ENCODE results near the gene CDC42BPB. TPM values are rescaled to one million over a fixed set of nuclear protein-coding genes. Genes with fewer than 3 reads are reported as not detected.

CDC42BPB gene
- total RNA-seq, 1 donor from 2014 or later, result 103 TPM

DNA sequence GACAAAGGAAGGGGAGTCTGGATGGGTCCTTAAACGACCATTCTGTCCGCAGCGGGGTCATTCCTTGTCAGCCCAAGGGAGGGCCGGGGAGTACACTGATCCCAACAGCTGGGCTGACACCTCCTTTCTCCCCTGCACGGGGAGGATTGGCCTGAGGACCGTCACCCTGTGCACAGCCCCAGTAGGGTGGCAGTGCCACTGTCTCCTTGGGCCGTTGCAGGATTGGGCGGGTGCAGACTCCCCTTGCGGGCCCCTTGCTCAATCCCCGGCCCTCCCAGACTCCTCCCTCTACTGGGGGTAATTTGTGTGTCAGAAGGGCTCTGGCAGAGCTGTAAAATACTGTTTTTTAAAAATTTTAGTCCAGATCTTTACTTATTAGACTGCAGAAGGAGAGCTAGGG is 147.4 kb downstream of the CDC42BPB start:
- no peak for DNase-seq (ENCODE audit: low spot score in 2 of 2, unreplicated experiment in 2 of 2)
- no peak overlapping the region for H3K4me3 Mint-ChIP-seq
- H3K27ac Mint-ChIP-seq, result no peak overlapping the region

DNA sequence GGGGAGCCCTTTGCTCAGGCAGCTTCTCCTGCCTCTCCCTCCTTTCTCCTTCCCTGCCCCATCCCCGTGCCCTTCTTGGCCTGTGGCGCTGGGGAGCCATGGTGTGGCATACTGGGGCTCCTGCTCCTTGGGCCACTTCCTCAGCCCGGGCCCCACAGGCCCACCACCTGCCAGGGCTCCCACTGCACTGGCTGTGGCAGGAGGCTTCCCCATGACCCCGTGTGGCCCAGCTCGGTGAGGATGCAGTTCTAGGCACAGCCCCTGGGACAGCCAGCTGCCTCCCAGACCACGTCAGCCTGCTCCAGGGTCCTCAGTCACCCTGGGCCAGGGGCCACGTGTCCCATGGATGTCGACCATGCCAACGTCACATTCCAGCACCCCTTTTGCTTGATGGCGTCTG is 147.9 kb downstream of the CDC42BPB start:
- no peaks in the 10 kb centered on the region for H3K27me3 Mint-ChIP-seq (ENCODE audit: low read depth)

More for the DNA sequence above, 147.4 kb downstream of the CDC42BPB start:
- Mint-ChIP-seq H3K36me3 (peaks cover 21% of the 10 kb centered on the region), H3K27me3 (ENCODE audit: low read depth) (no peaks in the 10 kb centered on the region), H3K4me1 (no peaks in the 10 kb centered on the region), H3K9me3 (no peaks in the 10 kb centered on the region)
- TF ChIP-seq, protein P1, sequence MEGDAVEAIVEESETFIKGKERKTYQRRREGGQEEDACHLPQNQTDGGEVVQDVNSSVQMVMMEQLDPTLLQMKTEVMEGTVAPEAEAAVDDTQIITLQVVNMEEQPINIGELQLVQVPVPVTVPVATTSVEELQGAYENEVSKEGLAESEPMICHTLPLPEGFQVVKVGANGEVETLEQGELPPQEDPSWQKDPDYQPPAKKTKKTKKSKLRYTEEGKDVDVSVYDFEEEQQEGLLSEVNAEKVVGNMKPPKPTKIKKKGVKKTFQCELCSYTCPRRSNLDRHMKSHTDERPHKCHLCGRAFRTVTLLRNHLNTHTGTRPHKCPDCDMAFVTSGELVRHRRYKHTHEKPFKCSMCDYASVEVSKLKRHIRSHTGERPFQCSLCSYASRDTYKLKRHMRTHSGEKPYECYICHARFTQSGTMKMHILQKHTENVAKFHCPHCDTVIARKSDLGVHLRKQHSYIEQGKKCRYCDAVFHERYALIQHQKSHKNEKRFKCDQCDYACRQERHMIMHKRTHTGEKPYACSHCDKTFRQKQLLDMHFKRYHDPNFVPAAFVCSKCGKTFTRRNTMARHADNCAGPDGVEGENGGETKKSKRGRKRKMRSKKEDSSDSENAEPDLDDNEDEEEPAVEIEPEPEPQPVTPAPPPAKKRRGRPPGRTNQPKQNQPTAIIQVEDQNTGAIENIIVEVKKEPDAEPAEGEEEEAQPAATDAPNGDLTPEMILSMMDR (IDR thresholded peaks at IDR 0.05; ENCODE audit: unreplicated experiment), result no peak

DNA sequence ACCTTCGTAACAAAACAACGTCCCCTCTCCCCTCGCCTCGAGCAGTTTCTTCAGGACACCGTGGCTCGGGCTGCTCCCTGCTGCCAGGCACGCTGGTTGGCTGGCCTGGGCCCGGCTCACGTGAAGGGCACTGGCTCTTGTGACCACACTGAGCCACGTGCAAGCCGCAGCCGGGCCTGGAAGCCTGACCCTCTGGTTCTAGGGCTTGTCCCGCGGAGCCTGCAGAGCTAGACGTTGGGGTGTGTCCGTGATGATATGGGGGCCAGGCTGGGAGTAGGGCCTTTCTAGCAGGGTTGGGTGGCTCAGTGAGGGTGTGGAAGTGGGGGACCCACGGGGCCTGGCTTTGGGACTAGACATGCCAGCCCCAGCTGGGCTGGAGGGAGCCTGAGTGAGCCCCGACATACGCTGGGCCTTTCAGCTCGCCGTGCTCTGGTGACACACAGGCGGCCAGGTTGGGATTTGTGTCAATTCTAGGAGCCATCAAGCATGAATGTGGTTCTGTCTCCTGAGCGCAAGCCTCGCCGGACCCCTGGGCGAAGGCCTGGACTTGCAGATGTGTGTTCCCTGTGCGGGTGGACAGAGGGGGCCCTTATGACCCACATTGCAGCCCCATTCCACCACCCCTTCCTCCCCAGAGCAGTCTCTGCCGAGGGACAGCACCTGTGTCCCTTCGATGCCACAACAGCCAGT is 148.4 kb downstream of the CDC42BPB start:
- Mint-ChIP-seq H3K27ac (no peak overlapping the region), H3K36me3 (peaks cover 21% of the 10 kb centered on the region), H3K27me3 (ENCODE audit: low read depth) (no peaks in the 10 kb centered on the region), H3K4me3 (no peak overlapping the region), H3K4me1 (no peaks in the 10 kb centered on the region), H3K9me3 (no peaks in the 10 kb centered on the region)
- no peak for DNase-seq (ENCODE audit: low spot score in 2 of 2, unreplicated experiment in 2 of 2)
- TF ChIP-seq, protein P1 (IDR thresholded peaks at IDR 0.05; ENCODE audit: unreplicated experiment), result no peak

More for the DNA sequence above, 147.9 kb downstream of the CDC42BPB start:
- H3K27ac Mint-ChIP-seq, result no peak overlapping the region
- H3K4me3 Mint-ChIP-seq, result no peak overlapping the region
- TF ChIP-seq, protein P1 (IDR thresholded peaks at IDR 0.05; ENCODE audit: unreplicated experiment), result no peak
- peaks cover 21% of the 10 kb centered on the region for H3K36me3 Mint-ChIP-seq
- H3K9me3 Mint-ChIP-seq, result no peaks in the 10 kb centered on the region
- no peaks in the 10 kb centered on the region for H3K4me1 Mint-ChIP-seq
- no peak for DNase-seq (ENCODE audit: low spot score in 2 of 2, unreplicated experiment in 2 of 2)

DNA sequence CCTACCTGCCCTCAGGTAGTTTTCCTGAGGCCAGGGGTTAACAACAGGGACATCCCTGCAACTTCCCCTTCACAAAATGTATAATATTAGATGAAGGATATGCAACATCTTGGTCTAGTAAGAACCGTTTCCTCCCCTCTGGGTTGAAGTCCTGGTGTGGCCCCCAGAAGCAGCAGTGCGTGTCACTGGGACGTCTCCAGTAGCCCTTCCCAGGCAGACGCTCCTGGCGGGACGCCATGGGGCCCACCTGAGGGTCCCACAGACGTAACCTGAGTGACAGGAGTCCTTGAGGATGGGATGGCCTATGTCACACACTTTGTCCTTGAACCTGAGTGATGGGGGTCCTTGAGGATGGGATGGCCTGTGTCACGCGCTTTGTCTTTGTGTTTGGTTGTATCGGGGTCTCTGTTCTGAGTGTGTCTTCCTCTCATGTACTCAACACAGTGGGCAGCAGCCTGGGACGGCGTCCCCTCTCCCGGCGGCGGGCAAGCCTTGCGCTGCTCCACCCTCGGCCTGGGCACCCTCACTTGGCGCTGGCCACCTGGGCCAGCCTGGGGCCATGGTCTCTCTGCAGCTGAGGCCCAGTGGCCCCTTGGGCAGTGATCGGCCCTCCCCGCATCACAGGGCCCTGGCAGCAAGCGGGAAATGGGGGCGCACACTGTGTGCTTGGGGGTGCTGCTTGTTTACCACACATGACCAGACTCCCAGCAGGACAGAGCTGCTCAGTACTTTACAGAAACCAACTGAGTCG is 149.2 kb downstream of the CDC42BPB start:
- no peaks in the 10 kb centered on the region for H3K4me1 Mint-ChIP-seq
- TF ChIP-seq, protein P1 (IDR thresholded peaks at IDR 0.05; ENCODE audit: unreplicated experiment), result no peak
- H3K36me3 Mint-ChIP-seq, result peaks cover 26% of the 10 kb centered on the region
- H3K4me3 Mint-ChIP-seq, result no peak overlapping the region
- H3K27me3 Mint-ChIP-seq (ENCODE audit: low read depth), result no peaks in the 10 kb centered on the region
- DNase-seq (ENCODE audit: low spot score in 2 of 2, unreplicated experiment in 2 of 2), result no peak
- no peak overlapping the region for H3K27ac Mint-ChIP-seq
- H3K9me3 Mint-ChIP-seq, result no peaks in the 10 kb centered on the region

DNA sequence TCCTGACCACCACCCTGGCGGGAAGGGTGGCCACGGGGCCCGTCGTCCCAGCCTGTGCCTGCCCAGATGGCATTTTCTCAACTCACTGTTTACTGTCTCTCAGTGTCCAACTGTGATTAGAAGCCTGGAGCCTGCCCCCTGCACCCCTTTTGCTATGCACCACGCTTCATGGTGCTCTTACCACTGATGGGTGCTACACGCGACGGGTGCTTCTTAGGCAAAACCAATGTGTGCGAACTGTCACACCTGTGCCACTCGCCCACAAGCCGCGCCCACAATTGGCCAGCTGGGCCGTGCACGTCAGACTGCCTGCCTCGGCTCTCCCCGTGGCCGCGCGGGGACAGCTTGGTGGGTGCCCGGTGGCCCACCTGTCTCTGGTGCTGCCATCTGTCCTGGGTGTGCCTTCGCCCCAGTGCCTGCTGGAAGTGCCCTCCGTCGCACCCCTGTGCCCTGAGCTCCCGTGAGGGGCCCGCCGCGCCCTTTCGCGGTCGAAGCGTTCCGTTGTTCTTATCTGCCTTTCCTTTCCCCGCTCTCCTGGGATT is 150.0 kb downstream of the CDC42BPB start:
- Mint-ChIP-seq H3K4me1 (no peaks in the 10 kb centered on the region), H3K4me3 (no peak overlapping the region), H3K27me3 (ENCODE audit: low read depth) (no peaks in the 10 kb centered on the region), H3K9me3 (no peaks in the 10 kb centered on the region), H3K36me3 (peaks cover 28% of the 10 kb centered on the region), H3K27ac (no peak overlapping the region)
- TF ChIP-seq, protein P1 (IDR thresholded peaks at IDR 0.05; ENCODE audit: unreplicated experiment), result no peak
- no peak for DNase-seq (ENCODE audit: low spot score in 2 of 2, unreplicated experiment in 2 of 2)

Data from mesothelial cell of epicardium (in vitro differentiated cells).